NCI-H2196 (cell line): ENCODE measurements around the gene MAST4.

ENCODE experiments used
- DNase-seq: peaks from one replicate; lab custom pipeline; 2025; ENCODE audit not compliant: unreplicated experiment; lab: John Stamatoyannopoulos, UW

MAST4 gene

DNA sequence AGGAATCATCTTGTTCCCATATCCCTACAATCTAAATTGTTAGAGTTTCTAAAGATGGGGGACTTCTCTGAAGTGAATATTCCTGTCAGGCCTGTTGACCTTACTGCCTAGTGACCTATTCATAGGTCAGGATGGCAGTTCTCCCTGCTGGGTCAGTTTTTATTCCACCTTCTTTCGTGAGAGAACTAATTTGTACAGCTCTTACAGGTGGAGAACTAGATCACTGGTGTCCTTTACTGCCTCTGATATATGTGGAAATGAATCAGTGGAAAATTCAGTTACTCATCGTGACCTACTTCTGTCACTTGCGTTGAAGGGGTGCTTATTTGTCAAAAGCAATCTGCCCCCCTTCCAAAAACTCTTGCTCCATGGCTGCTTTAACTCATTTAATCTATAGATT lies 435.5 kb downstream of the MAST4 start:
- DNase-seq: no peak

DNA sequence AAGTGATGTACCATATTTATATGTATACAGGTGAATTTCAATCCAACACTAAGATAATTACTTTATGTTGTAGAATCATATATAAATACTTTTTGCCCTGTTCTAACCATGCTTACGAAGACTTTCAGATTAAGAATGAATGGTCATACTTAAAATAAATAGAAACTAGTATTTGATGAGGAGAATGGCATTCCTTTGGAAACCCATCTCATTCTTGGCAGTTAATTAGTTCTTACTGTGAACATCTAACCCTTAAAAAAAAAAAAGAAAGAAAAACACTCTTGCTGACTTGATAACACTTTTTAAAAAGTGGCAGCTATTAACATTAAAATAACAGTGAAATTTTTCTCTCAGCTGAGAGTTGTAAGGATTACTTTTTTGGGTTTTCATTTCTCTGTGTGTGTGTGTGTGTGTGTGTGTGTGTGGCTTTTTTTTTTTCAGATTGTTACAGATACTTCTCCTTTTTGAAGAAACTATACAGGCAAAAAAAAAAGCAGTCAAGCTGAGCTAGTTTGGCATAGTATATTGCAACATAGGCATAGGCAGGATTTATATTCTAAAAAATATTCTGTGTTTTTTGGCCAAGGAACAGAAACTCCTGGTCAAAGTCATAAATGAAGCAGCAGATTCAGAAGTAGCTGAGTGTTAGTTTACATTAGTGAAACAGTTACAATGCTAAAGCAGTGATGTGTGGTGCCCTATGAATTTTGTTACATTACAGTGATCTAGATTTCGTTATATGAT lies 436.9 kb downstream of the MAST4 start:
- DNase-seq: no peak

DNA sequence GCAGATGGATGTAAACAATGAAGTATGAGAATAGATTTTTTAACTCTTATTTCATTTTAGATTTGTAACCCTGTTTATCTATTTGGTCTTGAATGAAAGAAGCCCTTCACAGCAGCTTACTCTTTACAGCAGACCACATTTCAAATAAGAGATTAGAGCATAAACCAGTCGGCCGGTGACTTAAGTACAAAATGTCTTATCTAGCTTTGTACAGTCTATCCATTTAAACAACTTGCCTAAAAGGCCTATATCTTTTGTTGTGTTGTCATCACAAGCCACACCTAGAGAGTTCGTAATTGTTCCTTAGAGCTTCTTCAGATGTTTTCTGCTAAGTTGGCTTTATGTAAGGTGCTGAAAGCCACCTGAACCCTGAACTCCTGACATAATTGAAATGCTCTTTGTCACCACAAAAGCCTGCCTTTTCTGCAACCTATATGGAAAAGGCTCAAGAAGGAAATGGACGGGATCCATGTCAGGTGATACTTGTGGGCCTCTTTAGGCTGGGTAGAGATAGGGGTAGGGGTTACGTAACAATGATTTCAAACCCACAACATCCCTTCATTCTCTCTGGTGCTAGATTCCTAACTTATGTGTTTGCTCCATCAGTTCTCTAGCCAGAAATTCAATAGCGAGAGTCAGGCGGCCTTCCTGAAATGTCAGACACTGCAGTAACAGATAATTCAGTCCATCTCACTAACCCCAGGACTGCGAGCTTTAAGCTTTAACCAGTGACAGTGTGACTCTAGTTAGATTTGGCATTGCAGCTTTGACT lies 437.9 kb downstream of the MAST4 start:
- no peak for DNase-seq

DNA sequence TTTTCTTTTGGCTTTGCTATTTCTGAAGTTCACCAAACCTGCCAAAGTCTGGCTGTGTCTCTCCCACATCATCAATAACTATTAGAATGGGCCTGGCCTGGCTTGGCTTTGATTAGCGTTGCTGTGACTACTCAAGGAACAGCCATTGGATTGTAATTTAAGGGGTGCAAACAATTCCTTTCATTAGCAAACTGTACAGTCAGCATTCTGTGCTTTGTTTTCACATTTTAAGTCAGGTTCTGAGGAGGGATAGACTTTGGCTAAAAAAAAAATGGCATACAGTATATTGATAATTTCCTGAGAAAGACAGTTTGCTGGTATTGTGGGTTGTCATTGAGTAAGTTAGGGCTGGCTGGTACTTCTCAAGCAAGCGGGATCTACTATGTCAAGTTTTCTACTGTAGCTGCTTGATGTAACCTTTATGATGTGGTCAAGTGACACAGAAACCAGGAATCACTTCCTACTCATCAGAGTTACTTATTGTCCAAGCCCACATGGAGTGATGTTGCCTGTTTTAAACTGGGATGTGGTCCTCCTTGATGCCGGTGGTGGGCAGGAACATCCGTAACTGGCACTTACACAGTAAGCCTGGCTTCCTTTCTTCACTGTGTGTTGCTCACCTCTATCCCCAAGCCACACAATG lies 439.0 kb downstream of the MAST4 start:
- no peak for DNase-seq

DNA sequence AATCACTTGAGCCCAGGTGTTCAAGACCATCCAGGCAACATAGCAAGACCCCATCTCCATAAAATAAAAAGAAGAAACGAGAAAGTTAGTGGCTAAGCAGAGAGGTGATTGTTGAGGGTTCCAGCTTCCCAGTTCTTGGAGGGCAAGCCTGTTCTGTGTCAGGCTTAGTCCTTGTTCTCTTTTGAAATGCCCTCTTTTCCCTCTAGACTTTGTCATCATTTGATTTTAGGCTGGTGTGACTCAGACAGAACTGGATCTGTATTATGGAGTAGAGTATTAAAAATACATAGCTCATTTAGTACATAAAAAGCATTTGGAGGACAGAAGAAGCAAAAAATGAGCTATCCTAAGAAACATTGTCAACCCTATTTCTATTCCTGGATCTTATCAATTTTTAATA lies 441.0 kb downstream of the MAST4 start:
- DNase-seq: no peak

DNA sequence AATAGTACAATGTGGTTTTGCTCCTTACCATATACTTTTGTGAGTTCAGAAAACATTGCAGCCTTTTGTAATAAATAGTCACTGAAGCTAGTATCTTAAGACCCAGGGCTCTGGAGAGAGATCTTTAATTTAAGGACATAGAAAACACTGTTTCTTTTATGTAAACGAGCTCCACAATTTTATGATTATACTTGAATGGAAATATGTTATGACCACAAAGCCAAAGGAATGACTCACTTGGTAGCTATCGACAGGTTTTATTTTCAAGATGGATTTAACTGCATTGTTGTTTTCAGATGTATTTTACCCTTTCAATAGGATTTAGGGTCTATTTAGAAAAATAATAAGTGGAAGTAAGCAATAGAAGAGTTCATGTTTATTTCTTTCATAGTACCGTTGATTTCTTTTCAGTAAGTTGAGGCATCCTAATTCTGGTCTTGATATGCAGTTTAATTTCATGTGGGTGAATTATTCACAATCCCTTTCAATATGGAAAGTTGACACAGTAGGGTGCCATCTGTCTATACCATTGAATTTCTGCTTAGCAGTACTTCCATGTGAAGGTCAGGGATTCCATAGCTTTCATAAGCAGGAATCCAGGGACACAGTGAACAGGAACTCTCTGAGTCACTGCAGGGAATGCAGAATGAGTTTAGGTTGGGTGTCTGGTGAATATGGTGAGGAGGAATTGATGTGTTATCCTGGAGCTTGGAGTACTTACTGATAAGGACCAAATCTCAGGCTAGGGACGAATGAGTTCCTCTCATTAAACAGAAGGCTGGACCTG lies 442.8 kb downstream of the MAST4 start:
- no peak for DNase-seq

DNA sequence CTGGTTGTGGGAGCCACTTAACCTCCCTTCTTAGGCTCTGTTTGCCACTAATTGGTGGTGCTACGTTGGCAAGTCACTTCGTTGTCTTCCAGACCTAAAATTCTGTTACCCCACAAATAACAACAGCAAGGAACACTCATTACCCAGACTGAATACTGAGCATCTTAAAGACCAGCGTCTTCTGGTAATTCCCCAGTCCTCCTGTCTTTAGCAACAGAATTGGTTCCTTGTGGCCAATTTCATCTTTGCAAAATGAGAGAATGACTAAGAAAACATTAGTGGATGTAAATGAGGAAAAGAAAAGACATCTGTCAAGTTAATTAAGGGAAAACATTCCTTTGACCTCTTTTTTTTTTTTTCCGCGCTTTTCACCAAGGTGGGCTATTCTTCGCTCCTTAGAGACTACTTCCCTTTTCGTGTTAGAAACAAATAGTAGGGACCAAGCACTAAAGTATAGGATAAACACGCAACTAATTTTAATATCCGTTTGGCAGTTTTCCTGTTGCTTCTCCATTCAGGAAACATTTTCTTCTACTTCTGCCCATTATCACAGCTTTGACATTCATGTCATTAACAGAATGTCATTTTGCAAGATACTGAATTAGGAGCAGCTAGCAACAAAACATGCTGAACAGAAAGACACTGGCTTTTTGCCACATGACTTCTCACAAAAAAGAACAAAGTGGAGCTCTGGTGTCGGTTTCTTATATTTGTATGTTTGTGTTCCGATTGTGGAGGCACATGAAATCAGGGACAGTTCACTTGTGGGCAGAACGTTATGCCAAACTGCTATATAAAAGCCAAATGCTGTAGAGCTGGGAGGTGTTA lies 446.2 kb downstream of the MAST4 start:
- DNase-seq: no peak

DNA sequence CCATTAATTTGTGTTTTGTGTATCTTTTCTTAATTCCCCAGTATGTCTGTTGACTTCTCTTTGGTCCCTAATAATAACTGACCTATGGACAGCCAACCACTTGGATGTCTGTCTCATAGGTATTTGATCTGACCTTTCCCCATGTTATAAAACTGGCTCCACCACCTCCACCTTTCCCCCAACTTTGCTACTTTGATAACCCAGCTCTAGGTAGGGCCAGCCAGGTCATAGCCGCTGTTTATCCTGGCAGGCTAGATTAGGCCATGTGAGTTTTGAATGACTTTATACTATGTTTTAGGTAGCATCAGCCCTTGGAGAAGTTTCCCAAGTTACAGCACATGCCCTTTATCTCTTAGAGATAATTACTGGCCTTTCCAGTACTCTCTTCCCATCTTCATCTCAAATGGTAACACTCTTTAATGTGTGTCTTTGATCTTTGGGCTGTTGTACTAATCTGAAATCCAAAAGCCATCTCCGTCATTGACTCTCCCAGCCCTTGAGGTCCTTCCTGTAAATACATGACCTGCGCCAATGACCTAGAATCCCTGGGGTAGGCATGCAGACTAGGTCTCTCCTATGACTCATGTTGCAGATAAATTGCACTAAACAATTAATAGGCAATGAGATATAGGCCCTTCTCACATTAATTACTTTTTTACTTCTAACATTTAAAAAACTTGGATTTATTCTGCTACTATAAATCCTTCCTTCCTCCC lies 447.8 kb downstream of the MAST4 start:
- no peak for DNase-seq

DNA sequence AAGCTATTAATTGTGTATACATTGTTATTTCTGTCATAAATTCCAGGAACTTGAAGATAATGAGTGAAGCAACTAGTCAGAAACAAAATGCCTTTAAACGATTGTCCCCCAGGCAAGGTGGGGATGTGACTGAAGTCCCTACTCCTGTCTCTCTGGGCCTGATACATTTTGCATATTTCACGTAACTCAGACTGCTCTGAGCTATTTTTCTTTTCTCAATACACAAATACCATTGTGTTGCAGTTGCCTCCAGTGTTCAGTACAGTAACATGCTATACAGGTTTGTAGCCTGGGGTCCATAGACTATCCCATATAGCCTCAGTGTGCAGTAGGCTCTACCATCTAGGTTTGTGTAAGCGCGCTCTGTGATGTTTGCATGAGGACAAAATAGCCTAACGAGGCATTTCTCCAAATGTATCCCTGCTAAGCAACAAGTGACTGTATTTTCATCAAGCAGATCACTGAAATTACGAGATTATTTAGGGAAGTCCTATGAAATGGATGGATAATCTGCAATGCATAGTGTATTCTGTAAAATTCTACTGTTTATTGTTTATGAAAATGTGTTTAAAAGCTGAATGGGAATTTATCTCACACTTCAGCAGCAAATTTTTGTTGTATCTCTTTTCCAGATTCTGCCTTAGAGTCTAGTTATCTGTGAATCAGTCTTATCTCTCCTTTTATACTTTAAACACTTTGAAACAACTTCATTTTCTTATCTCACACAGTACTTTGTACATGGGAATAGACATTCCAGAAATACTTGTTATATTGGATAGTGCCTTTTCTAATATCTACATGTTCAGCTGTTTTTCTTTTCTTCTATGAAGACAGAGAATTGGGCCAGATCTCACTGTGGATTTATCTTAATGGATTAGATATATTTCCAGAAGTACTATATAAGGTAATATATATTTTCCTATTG lies 449.9 kb downstream of the MAST4 start:
- no peak for DNase-seq

DNA sequence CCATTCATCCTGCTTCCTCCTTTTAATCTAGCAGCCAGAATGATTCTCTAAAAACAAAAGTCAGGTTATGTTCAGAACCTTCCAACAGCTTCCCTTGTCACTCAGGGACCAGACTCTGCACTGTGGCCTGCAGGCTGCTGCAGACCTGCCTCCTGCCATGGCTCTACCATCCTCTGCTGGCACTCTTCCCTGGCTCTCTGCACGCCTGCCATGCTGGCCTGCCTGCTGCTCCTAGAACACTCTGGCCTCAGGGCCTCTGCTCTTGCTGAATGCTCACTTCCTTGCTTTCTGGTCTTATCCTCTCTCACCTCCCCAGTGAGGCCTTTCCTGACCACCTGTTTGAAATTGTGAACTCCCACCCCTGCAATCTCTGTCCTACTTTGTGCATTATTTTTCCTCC lies 451.0 kb downstream of the MAST4 start:
- no peak for DNase-seq

DNA sequence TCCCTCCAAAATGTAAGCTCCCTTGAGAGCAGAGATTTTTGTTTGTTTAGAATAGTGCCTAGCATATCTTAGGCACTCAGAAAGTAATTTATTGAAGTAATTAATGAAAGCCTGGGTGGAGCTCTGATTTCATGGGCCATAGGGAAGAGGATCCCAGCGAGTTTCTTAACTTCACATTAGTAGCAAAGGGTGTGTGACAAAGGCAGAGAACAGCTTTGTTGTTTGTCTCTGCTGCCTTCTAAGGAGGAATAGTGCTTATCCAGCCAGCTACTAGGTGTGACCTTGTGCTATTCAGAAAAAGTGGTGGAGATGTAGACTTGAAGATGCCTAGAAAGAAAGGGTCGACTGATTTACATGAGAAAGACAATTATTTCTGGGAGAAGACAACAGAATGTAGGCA lies 451.4 kb downstream of the MAST4 start:
- no peak for DNase-seq

DNA sequence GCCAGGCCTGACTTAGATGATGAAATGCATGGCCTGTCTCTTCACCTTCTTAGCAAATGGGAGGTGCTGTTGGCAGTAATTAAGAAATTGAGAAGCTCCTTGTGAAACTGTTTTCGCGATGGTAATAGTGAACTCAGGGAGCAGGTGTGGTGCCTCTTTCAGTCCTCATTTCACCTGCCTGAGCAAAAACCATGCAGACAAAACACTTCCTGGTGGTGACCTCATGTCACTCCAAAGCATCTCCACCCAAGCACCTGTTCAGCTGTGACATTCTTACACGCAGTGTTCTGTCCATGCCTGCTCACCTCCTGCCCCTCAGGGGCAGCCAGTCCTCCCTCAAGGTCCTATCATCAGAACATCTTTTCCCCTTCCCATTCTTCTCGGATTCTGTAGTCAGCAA lies 453.9 kb downstream of the MAST4 start:
- peak; percentile 33 for DNase-seq

DNA sequence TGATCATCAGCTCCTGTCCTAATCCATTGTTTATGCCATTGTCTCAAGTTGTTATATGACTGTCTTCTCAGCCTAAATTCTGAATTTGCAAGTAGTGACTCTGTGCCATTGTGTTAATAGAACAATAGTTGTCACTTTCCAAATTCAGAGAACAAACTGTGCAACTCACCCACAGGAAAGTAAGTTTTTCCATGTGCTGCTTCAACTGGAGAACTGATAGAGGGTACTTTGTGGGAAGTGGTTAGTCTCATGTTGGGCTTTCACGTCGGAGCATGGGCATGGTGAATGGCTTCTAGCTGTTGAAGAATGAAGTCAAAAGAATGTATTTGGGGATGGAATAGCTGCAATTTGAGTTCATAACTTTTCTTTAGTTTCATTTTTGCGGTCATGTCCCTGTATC lies 454.4 kb downstream of the MAST4 start:
- no peak for DNase-seq

DNA sequence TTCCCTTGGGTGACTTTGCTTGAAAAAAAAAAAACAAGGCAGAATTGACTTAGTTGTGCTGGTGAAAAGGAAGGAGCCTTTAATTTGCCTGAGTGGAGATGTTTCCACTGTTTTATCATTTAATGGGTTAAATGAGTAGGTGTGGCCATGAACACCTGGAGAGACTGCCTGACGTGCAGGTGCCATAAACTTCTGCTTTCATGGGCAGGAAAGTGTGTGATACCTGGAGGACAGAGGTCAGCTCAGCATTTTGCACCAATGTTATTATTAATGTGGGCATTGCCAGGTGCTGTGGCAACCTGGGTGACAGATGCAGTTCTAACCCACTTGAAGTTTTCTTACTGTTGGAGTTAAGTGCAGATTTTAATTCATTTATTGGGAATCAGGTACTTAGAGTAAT lies 455.0 kb downstream of the MAST4 start:
- peak; percentile 4 for DNase-seq

DNA sequence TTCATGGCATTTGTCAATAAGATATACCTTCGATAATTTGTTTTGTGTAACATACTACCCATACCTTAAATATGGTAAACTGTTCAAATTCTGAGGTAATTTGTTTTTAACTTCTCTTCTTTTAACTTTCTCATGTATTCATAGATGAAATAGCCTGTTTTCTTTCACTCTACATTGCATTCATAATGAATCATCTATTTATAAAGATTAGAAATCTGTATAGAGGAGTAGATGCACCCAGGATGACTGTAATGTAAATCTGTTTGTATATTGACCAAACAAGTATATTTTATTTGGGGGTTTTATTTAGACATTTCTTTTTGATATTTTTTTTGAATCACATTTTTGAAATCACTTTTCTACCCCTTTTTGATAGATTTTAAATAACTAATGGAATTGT lies 455.8 kb downstream of the MAST4 start:
- no peak for DNase-seq

DNA sequence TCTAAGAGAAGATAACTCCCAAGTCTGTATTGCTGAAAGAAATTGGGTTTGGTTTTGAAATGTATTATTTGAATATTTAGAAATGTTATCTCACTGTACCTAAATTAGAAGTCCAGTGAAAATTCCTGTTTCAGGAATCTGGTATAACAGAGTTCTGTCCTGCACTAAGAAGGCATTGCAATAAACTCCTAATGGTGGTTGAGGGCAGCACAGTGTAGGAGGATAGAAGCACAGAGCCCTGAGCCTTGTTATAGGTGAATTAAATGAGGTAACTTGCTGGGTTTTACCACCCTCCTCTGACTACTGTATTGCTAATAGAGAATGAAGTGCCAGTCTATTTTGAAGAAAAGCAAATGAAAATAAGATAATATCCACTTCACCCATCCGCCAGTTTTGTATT lies 457.0 kb downstream of the MAST4 start:
- no peak for DNase-seq

DNA sequence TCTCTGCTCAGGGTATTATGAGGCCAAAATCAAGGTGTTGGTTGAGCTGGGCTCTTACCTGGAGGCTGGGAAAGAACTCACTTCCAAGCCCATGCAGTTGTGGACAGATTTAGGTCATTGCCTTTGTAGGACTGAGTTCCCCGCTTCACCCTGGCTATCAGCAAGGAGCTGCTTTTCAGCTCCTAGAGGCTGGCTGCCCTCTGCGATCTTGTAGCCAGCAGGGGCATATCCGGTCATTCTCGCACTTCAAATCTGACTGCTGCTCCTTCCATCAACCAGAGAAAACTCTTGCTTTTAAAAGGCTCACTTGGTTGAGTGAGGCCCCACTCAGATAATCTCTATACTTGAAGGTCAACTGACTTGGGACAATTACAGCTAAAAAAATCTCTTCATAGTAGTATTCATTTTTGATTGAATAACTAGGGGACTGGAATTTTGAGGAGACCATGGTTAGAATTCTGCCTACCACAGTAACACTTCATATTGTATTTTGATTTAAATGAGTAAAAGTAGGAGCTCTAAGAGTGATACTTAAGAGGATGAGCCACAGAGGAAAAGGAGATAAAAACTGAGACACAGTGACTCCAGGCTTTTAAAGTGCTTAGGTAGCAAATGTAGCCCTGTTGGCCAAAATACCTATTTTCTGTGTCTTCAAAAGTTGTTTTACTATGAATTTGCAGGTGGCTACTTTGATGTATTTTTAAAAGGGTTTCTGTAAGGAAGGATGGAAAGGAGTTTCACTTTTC lies 463.0 kb downstream of the MAST4 start:
- no peak for DNase-seq
